Measurements from ENCODE around the gene TMEM87A. TPM values are rescaled to one million over a fixed set of nuclear protein-coding genes. Genes with fewer than 3 reads are reported as not detected.

TMEM87A gene
- total and polyA plus RNA-seq, 2 experiments from 2014 or later, result 41.8 to 43.5 TPM

GRCh38 chr15:42267286-42267685 lies 5.9 kb downstream of the TMEM87A start (continued):
- TF ChIP-seq, protein P1, sequence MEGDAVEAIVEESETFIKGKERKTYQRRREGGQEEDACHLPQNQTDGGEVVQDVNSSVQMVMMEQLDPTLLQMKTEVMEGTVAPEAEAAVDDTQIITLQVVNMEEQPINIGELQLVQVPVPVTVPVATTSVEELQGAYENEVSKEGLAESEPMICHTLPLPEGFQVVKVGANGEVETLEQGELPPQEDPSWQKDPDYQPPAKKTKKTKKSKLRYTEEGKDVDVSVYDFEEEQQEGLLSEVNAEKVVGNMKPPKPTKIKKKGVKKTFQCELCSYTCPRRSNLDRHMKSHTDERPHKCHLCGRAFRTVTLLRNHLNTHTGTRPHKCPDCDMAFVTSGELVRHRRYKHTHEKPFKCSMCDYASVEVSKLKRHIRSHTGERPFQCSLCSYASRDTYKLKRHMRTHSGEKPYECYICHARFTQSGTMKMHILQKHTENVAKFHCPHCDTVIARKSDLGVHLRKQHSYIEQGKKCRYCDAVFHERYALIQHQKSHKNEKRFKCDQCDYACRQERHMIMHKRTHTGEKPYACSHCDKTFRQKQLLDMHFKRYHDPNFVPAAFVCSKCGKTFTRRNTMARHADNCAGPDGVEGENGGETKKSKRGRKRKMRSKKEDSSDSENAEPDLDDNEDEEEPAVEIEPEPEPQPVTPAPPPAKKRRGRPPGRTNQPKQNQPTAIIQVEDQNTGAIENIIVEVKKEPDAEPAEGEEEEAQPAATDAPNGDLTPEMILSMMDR (conservative IDR thresholded peaks at IDR 0.05; ENCODE audit: low read depth in 2 of 2), result no peak

DNA sequence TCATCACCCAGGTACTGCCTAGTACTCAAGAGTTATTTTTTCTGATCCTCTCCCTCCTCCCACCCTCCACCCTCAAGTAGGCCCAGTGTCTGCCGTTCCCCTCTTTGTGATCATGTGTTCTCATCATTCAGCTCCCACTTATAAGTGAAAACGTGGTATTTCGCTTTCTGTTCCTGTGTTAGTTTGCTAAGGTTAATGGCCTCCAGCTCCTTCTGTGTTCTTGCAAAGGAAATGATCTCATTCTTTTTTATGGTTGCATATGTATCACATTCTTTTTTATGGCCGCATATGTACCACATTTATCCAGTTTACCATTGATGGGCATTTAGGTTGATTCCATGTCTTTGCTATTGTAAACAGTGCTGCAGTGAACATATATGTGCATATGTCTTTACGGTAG lies 8.4 kb downstream of the TMEM87A start:
- Histone ChIP-seq H3K4me1 (ENCODE audit: insufficient read depth) (no peaks in the 10 kb centered on the region), H3K4me3 (no peak overlapping the region), H3K36me3 (ENCODE audit: insufficient read depth) (peaks cover 61% of the 10 kb centered on the region), H3K79me2 (replicated peaks; ENCODE audit: insufficient read depth) (peaks cover 31% of the 10 kb centered on the region), H3K9me2 (ENCODE audit: insufficient read depth) (no peaks in the 10 kb centered on the region), H3K4me2 (no peak overlapping the region), H3F3A (replicated peaks; ENCODE audit: low read depth) (no peaks in the 10 kb centered on the region), H3K27ac (ENCODE audit: low read depth) (no peak overlapping the region), H4K20me1 (replicated peaks; ENCODE audit: insufficient read depth) (0 out of 2 replicates have a peak, but pooled peaks cover 5% of the 10 kb centered on the region), H2AFZ (no peak overlapping the region), H3K27me3 (ENCODE audit: insufficient read depth) (no peaks in the 10 kb centered on the region)
- H3K27me3 Mint-ChIP-seq (ENCODE audit: insufficient read depth, low read depth, poor library complexity), result no peaks in the 10 kb centered on the region
- ATAC-seq (no peak), DNase-seq (ENCODE audit: low spot score) (no peak)
- no peak for TF ChIP-seq EZH2phosphoT487 (IDR thresholded peaks at IDR 0.05; ENCODE audit: unreplicated experiment)
- TF ChIP-seq JUNB (IDR thresholded peaks at IDR 0.05; ENCODE audit: unreplicated experiment), result no peak
- TF ChIP-seq ZNF114 (CRISPR knock-in tag; IDR thresholded peaks at IDR 0.05), result no peak
- no peak for TF ChIP-seq CREB1 (CRISPR knock-in tag; IDR thresholded peaks at IDR 0.05; ENCODE audit: low read depth)
- TF ChIP-seq NANOG (IDR thresholded peaks at IDR 0.05; ENCODE audit: borderline replicate concordance), result no peak
- no peak for TF ChIP-seq ZNF331 (CRISPR knock-in tag; IDR thresholded peaks at IDR 0.05; ENCODE audit: low read depth)
- no peak for TF ChIP-seq ZNF462 (CRISPR knock-in tag; IDR thresholded peaks at IDR 0.05)
- TF ChIP-seq STAT1 (IDR thresholded peaks at IDR 0.05; ENCODE audit: unreplicated experiment), result no peak
- TF ChIP-seq, protein P1 (conservative IDR thresholded peaks at IDR 0.05; ENCODE audit: low read depth in 2 of 2), result no peak
- no peak for TF ChIP-seq ETS1 (IDR thresholded peaks at IDR 0.05)
- TF ChIP-seq POLR2AphosphoS5 (IDR thresholded peaks at IDR 0.05; ENCODE audit: low read depth), result no peak
- H3K27ac Mint-ChIP-seq, result no peak overlapping the region
- H3K9me3 Mint-ChIP-seq, result no peaks in the 10 kb centered on the region
- H3K36me3 Mint-ChIP-seq (ENCODE audit: low read depth), result peaks cover 73% of the 10 kb centered on the region
- H3K4me1 Mint-ChIP-seq, result no peaks in the 10 kb centered on the region
- H3K4me3 Mint-ChIP-seq, result no peak overlapping the region
